GM10266 (cell line): ENCODE measurements around the gene MAX.

Source experiments
- DNase-seq: peaks from one replicate; pipeline ENCODE4 v3.0.0; 2012; ENCODE audit errors: extremely low spot score
- CTCF ChIP-seq: IDR thresholded peaks from 2 replicates; pipeline ENCODE4 v1.5.1; 2012; ENCODE audit warnings: mild to moderate bottlenecking, low read depth; ENCODE audit not compliant: control insufficient read depth, insufficient read depth; ENCODE audit errors: missing control alignments

Gene MAX

GRCh38 chr14:65042731-65043372 lies 59.5 kb downstream of the MAX start:
- no peak for TF ChIP-seq CTCF

GRCh38 chr14:65042296-65042695 lies 60.0 kb downstream of the MAX start:
- no peak for TF ChIP-seq CTCF
- no peak for DNase-seq

More at GRCh38 chr14:65042731-65043372, 59.5 kb downstream of the MAX start:
- peak; percentile 60 for DNase-seq

- TF ChIP-seq CTCF, result no peak
- DNase-seq, result no peak
These were observed 60.8 kb downstream of the MAX start for GRCh38 chr14:65041434-65041915.

- TF ChIP-seq CTCF, result no peak
These were observed 61.5 kb downstream of the MAX start for GRCh38 chr14:65040666-65041433.

GRCh38 chr14:65038966-65039365 lies 63.4 kb downstream of the MAX start:
- TF ChIP-seq CTCF, result no peak
- no peak for DNase-seq

More at GRCh38 chr14:65040666-65041433, 61.5 kb downstream of the MAX start:
- DNase-seq, result no peak

GRCh38 chr14:65035049-65035448 lies 67.3 kb downstream of the MAX start:
- no peak for DNase-seq
- no peak for TF ChIP-seq CTCF

GRCh38 chr14:65034021-65034420 lies 68.3 kb downstream of the MAX start:
- no peak for TF ChIP-seq CTCF

More at GRCh38 chr14:65034021-65034420, 68.3 kb downstream of the MAX start:
- DNase-seq, result no peak
